IMR-90 (cell line): ENCODE results near the gene DGLUCY. TPM values are rescaled to one million over a fixed set of nuclear protein-coding genes. Genes with fewer than 3 reads are reported as not detected.

Source experiments
- ATAC-seq: fragments of 200-7000 bp; cut with Tn5 transposase; 2 replicates; pipeline ENCODE4 v1.9.1; 2020; ENCODE audit warnings: low read depth, mild to moderate bottlenecking, moderate library complexity
- BruUV-seq: library from RNA; stranded (reverse); fragments of 400-500 nt; replicated peaks from 2 replicates; lab custom pipeline; 2021; lab: Mats Ljungman, UMichigan
- CTCF ChIA-PET: fragments of 300-600 bp; formaldehyde crosslinking; extraction: SDS; loops from one replicate; lab custom pipeline; 2021; ENCODE audit warnings: antibody characterized with exemption; lab: Yijun Ruan, JAX
- POLR2A ChIA-PET: fragments of 300-600 bp; sonication (Branson Sonifier 250); formaldehyde crosslinking; loops from one replicate; lab custom pipeline; 2022; ENCODE audit warnings: antibody characterized with exemption; ENCODE audit not compliant: unreplicated experiment; lab: Charles Lee
- DNase-seq: peaks from one replicate; pipeline ENCODE4 v3.0.0; 2013
- H2AFZ ChIP-seq: replicated peaks from 2 replicates; pipeline ENCODE3; 2013; ENCODE audit warnings: low read length, mild to moderate bottlenecking; ENCODE audit not compliant: poor library complexity
- H2AK5ac ChIP-seq: 2 replicates; pipeline ENCODE4 v1.6.1; 2013; ENCODE audit warnings: low read depth, low read length, inconsistent platforms
- H2AK9ac ChIP-seq: replicated peaks from 2 replicates; pipeline ENCODE3; 2013; ENCODE audit warnings: mild to moderate bottlenecking, low read depth, low read length, moderate library complexity; ENCODE audit not compliant: poor library complexity
- H2BK120ac ChIP-seq: 2 replicates; pipeline ENCODE4 v1.6.1; 2013; ENCODE audit warnings: low read depth, low read length, inconsistent platforms
- H2BK15ac ChIP-seq: 3 replicates; pipeline ENCODE4 v1.6.1; 2013; ENCODE audit warnings: low read depth, low read length, inconsistent platforms
- H2BK20ac ChIP-seq: 2 replicates; pipeline ENCODE4 v1.6.1; 2013; ENCODE audit warnings: low read depth, mild to moderate bottlenecking, inconsistent platforms, low read length, moderate library complexity
- H2BK5ac ChIP-seq: 2 replicates; pipeline ENCODE4 v1.6.1; 2013; ENCODE audit warnings: mild to moderate bottlenecking, low read depth, low read length, inconsistent platforms; ENCODE audit not compliant: poor library complexity, severe bottlenecking
- H3K14ac ChIP-seq: replicated peaks from 2 replicates; pipeline ENCODE4 v1.6.1; 2013; ENCODE audit warnings: low read depth, low read length, inconsistent platforms
- H3K18ac ChIP-seq: 2 replicates; pipeline ENCODE4 v1.6.1; 2013; ENCODE audit warnings: low read depth, low read length, control low read depth
- H3K23ac ChIP-seq: 2 replicates; pipeline ENCODE4 v1.6.1; 2013; ENCODE audit warnings: low read depth, low read length, inconsistent platforms
- H3K27ac ChIP-seq: 2 replicates; pipeline ENCODE4 v1.5.1; 2013; ENCODE audit warnings: mild to moderate bottlenecking, control low read depth, low read length; ENCODE audit not compliant: insufficient read depth
- H3K27me3 ChIP-seq: 2 replicates; pipeline ENCODE4 v1.6.1; 2013; ENCODE audit warnings: low read length; ENCODE audit not compliant: control insufficient read depth, insufficient read depth
- H3K36me3 ChIP-seq: 2 replicates; pipeline ENCODE4 v1.6.1; 2013; ENCODE audit warnings: low read length, mixed read lengths; ENCODE audit not compliant: control insufficient read depth, insufficient read depth
- H3K4ac ChIP-seq: 2 replicates; pipeline ENCODE4 v1.6.1; 2013; ENCODE audit warnings: low read depth, low read length, inconsistent platforms
- H3K4me1 ChIP-seq: 2 replicates; pipeline ENCODE4 v1.6.1; 2013; ENCODE audit warnings: low read length, mixed read lengths; ENCODE audit not compliant: control insufficient read depth, insufficient read depth
- H3K4me2 ChIP-seq: 2 replicates; pipeline ENCODE4 v1.6.1; 2013; ENCODE audit warnings: low read depth, mild to moderate bottlenecking, control low read depth, low read length, moderate library complexity
- H3K4me3 ChIP-seq: 2 replicates; pipeline ENCODE4 v1.5.1; 2013; ENCODE audit warnings: low read depth, mild to moderate bottlenecking, control low read depth, low read length, moderate library complexity; ENCODE audit not compliant: insufficient read depth
- H3K56ac ChIP-seq: 2 replicates; pipeline ENCODE4 v1.6.1; 2013; ENCODE audit warnings: low read length, inconsistent platforms; ENCODE audit not compliant: insufficient read depth; ENCODE audit errors: extremely low read depth
- H3K79me1 ChIP-seq, 2 experiments: 2 replicates each; pipeline ENCODE4 v1.6.1; 2013; ENCODE audit warnings: low read length in 2 of 2, inconsistent platforms in 1 of 2, low read depth in 1 of 2
- H3K9ac ChIP-seq: 2 replicates; pipeline ENCODE4 v1.6.1; 2013; ENCODE audit warnings: low read depth, low read length, control low read depth
- H3K9me1 ChIP-seq: 2 replicates; pipeline ENCODE4 v1.6.1; 2013; ENCODE audit warnings: low read length, inconsistent platforms; ENCODE audit not compliant: insufficient read depth
- H3K9me3 ChIP-seq: 2 replicates; pipeline ENCODE4 v1.6.1; 2013; ENCODE audit warnings: low read length; ENCODE audit not compliant: control insufficient read depth, insufficient read depth
- H4K20me1 ChIP-seq: 2 replicates; pipeline ENCODE4 v1.6.1; 2013; ENCODE audit warnings: low read length, inconsistent platforms; ENCODE audit not compliant: insufficient read depth
- H4K5ac ChIP-seq: 2 replicates; pipeline ENCODE4 v1.6.1; 2013; ENCODE audit warnings: mild to moderate bottlenecking, low read depth, low read length, control low read depth
- H4K8ac ChIP-seq, 2 experiments: 2 replicates each; pipeline ENCODE4 v1.6.1; 2013; ENCODE audit warnings: low read depth in 2 of 2, low read length in 2 of 2, control low read depth in 1 of 2, inconsistent platforms in 1 of 2
- H4K91ac ChIP-seq: 2 replicates; pipeline ENCODE4 v1.6.1; 2013; ENCODE audit warnings: low read depth, low read length, inconsistent platforms; ENCODE audit not compliant: insufficient read depth
- BHLHE40 ChIP-seq: fragments of 150-350 bp; IDR thresholded peaks from 2 replicates; pipeline ENCODE4 v1.6.1; 2016; ENCODE audit warnings: mild to moderate bottlenecking, low read depth, low read length
- CEBPB ChIP-seq: IDR thresholded peaks from 2 replicates; pipeline ENCODE4 v1.6.1; 2012; ENCODE audit warnings: low read depth, low read length, improper control_type of control experiment
- CHD1 ChIP-seq: IDR thresholded peaks from 2 replicates; pipeline ENCODE4 v1.6.1; 2012; ENCODE audit warnings: low read depth, low read length, improper control_type of control experiment
- MAZ ChIP-seq: IDR thresholded peaks from 2 replicates; pipeline ENCODE4 v1.6.1; 2012; ENCODE audit warnings: low read depth, mild to moderate bottlenecking, low read length, improper control_type of control experiment, moderate library complexity, borderline replicate concordance
- MXI1 ChIP-seq: IDR thresholded peaks from 2 replicates; pipeline ENCODE4 v1.6.1; 2012; ENCODE audit warnings: low read depth, mild to moderate bottlenecking, low read length, moderate library complexity, borderline replicate concordance
- NFE2L2 ChIP-seq: fragments of 150-350 bp; IDR thresholded peaks from 2 replicates; pipeline ENCODE4 v1.6.1; 2016; ENCODE audit warnings: low read depth, mild to moderate bottlenecking, low read length
- RAD21 ChIP-seq: IDR thresholded peaks from 2 replicates; pipeline ENCODE4 v1.6.1; 2012; ENCODE audit warnings: low read length, improper control_type of control experiment
- WGBS, 2 experiments: methylation state at CpG; one replicate each; pipeline versions ENCODE4 v1.1.5 to v1.1.7; 2013; ENCODE audit warnings: missing lambda C conversion rate in 2 of 2; ENCODE audit not compliant: insufficient read length in 1 of 2; ENCODE audit errors: extremely low coverage in 2 of 2; 5-methylcytosine and 5-hydroxymethylcytosine counted together
- dilution Hi-C: fragments of 300-500 bp; cut with HindIII; formaldehyde crosslinking; loops from one replicate; pipeline ENCODE4 v1.14.3; 2018; ENCODE audit warnings: low sequenced_read_pairs; ENCODE audit not compliant: unreplicated experiment
- in situ Hi-C: fragments of 300-500 bp; cut with MboI; formaldehyde crosslinking; loops from 3 replicates; pipeline ENCODE4 v1.14.3; 2019; ENCODE audit warnings: low sequenced_read_pairs, inconsistent platforms, mixed read lengths
- intact Hi-C: fragments of 100-400 bp; cut with micrococcal nuclease; formaldehyde crosslinking; loops from 2 replicates; pipeline ENCODE4 v1.10.0; 2022
- polyA plus RNA-seq, 3 experiments: library from polyadenylated mRNA; depleted of rRNA; stranded (reverse); fragments of >200 nt; gene quantifications; 2 replicates each; pipeline ENCODE4 v1.2.3, GENCODE V29; 2012; ENCODE audit warnings: low replicate concordance in 1 of 3
- total RNA-seq: library from RNA; depleted of rRNA; stranded (reverse); fragments of >200 nt; gene quantifications from 2 replicates; pipeline ENCODE4 v1.2.3, GENCODE V29; 2012
- TF ChIP-seq, protein P1 (sequence below): fragments of 150-350 bp; IDR thresholded peaks from 2 replicates; pipeline ENCODE4 v1.6.1; 2017; ENCODE audit warnings: mild to moderate bottlenecking, antibody characterized with exemption, low read length, low read depth
- TF ChIP-seq, protein P2 (sequence below): conservative IDR thresholded peaks from 2 replicates; pipeline ENCODE4 v1.5.1; 2012; ENCODE audit warnings: mild to moderate bottlenecking, low read depth, low read length, improper control_type of control experiment

Gene DGLUCY
- total and polyA plus RNA-seq, 2 of the 4 experiments (the other 2 are of a cell fraction): 8.5 to 13.3 TPM

DNA sequence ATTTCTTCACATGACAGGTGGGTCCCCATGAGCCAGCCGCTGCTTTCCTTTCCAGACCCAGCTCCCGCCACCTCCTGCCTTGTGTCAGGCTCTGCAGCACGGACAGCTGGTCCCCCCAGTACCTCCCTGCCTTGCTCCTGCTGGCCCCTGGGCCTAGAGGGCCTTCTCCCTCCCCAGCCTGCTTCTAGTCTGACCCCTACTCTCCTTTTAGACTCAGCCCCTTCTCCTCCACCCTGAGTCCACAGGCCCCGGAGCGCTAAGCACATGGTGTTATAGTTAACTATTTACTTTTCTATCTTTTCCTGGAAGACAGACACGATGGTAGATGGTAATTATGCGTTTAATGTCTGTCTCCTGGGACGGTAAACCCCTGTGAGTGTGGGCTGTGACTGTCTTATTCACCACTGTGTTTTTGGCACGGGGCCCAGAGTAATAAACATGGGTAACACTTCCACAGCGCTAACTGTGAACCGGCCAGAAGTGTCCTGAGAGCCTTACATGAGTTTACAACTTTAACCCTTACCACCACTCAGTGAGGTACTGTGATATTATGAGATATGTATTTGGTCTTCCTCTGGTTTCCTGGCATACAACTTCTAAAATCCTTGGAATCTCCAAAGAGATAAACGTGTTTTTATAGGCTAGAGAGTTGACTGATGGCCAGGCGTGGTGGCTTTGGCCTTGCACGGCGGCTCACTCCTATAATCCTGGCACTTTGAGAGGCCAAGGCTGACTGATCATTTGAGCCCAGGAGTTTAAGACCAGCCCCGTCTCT lies 41.2 kb downstream of the DGLUCY start:
- CTCF ChIA-PET: interaction anchor here (0.6 to 0.8 kb wide), 2 partner anchors 102 to 458 kb away, joined by 3 to 5 read pairs; no protein-coding TSS in a partner anchor
- dilution Hi-C loops (no loop called here), in situ Hi-C loops (loop anchor here (25.0 kb wide), 2 partner anchors 768 to 868 kb away; partner anchors contain the start of gene CALM1)

More for the DNA sequence above, 41.2 kb downstream of the DGLUCY start:
- Histone ChIP-seq H3K36me3 (peaks cover 6% of the 10 kb centered on the region; the same call in 1 of the 2 replicates), H3K4me1 (peaks cover 10% of the 10 kb centered on the region), H3K23ac (no peak overlapping the region), H3K18ac (no peak overlapping the region), H3K9ac (no peak overlapping the region), H4K5ac (no peak overlapping the region), H3K27ac (no peak overlapping the region), H3K27me3 (peaks cover 16% of the 10 kb centered on the region), H3K4me2 (no peak overlapping the region), H2AFZ (no peak overlapping the region), H2BK15ac (no peak overlapping the region), H2BK5ac (no peak overlapping the region), H2AK9ac (no peak overlapping the region), H3K56ac (no peak overlapping the region), H4K91ac (no peak overlapping the region), H3K79me1 (no peaks in the 10 kb centered on the region), H4K20me1 (no peaks in the 10 kb centered on the region), H4K8ac (no peak overlapping the region), H3K4me3 (no peak overlapping the region), H2BK20ac (peak overlapping the region; percentile 14; the same call in 1 of the 2 replicates), H3K14ac (no peak overlapping the region), H3K4ac (peak overlapping the region; percentile 40), H2BK120ac (0 out of 2 replicates have a peak overlapping the region, but pooled peaks have one; percentile 16), H2AK5ac (peak overlapping the region; percentile 32; the same call in 1 of the 2 replicates), H3K9me1 (peaks cover 2% of the 10 kb centered on the region; the same call in 1 of the 2 replicates), H3K9me3 (no peaks in the 10 kb centered on the region)
- DNase-seq: peak; percentile 72
- ATAC-seq: peak; percentile 77
- TF ChIP-seq NFE2L2 (no peak), MXI1 (no peak), MAZ (no peak), CEBPB (no peak), BHLHE40 (no peak), CHD1 (no peak), RAD21 (no peak)
- TF ChIP-seq, protein P1, sequence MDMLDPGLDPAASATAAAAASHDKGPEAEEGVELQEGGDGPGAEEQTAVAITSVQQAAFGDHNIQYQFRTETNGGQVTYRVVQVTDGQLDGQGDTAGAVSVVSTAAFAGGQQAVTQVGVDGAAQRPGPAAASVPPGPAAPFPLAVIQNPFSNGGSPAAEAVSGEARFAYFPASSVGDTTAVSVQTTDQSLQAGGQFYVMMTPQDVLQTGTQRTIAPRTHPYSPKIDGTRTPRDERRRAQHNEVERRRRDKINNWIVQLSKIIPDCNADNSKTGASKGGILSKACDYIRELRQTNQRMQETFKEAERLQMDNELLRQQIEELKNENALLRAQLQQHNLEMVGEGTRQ: no peak
- TF ChIP-seq, protein P2, sequence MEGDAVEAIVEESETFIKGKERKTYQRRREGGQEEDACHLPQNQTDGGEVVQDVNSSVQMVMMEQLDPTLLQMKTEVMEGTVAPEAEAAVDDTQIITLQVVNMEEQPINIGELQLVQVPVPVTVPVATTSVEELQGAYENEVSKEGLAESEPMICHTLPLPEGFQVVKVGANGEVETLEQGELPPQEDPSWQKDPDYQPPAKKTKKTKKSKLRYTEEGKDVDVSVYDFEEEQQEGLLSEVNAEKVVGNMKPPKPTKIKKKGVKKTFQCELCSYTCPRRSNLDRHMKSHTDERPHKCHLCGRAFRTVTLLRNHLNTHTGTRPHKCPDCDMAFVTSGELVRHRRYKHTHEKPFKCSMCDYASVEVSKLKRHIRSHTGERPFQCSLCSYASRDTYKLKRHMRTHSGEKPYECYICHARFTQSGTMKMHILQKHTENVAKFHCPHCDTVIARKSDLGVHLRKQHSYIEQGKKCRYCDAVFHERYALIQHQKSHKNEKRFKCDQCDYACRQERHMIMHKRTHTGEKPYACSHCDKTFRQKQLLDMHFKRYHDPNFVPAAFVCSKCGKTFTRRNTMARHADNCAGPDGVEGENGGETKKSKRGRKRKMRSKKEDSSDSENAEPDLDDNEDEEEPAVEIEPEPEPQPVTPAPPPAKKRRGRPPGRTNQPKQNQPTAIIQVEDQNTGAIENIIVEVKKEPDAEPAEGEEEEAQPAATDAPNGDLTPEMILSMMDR: no peak
- POLR2A ChIA-PET: no interaction called here
- intact Hi-C loops: no loop called here
- no TSS peak for BruUV-seq
- 50% methylated on average over 2 of the region's 16 CpGs; no CpG with 5 or more reads in 1 of the 2 experiments for WGBS, 2 experiments
